ENCODE data around the gene APOM.

GRCh38 chr6:31664790-31665500 is 9.3 kb downstream of the APOM start, which contains the start of gene GPANK1:
- no peak for TF ChIP-seq ISL1 (CRISPR knock-in tag; IDR thresholded peaks at IDR 0.05)
- TF ChIP-seq RARB (CRISPR knock-in tag; IDR thresholded peaks at IDR 0.05) = no peak
- no peak for TF ChIP-seq ESRRG (CRISPR knock-in tag; IDR thresholded peaks at IDR 0.05)
- TF ChIP-seq CREB5 (CRISPR knock-in tag; IDR thresholded peaks at IDR 0.05; ENCODE audit: low read depth) = no peak
- no peak for TF ChIP-seq ZC3H10 (CRISPR knock-in tag; IDR thresholded peaks at IDR 0.05)
- no peak for TF ChIP-seq ZFP30 (CRISPR knock-in tag; IDR thresholded peaks at IDR 0.05)

All from SK-N-SH treated with all-trans-retinoic acid at 6 μM for 48 hours (cell line).